HG02870 (cell line): ENCODE results near the gene KCNK10.

Experiments used
- ATAC-seq: cut with Tn5 transposase; IDR thresholded peaks from one replicate; pipeline ENCODE4 v1.9.1; 2021; ENCODE audit warnings: mild to moderate bottlenecking, moderate library complexity; ENCODE audit not compliant: unreplicated experiment

KCNK10 gene

GRCh38 chr14:88233915-88234314 is 89.2 kb downstream of the KCNK10 start:
- ATAC-seq, result no peak

- no peak for ATAC-seq
These were observed 90.3 kb downstream of the KCNK10 start for GRCh38 chr14:88232771-88233170.

- no peak for ATAC-seq
These were observed 91.5 kb downstream of the KCNK10 start for GRCh38 chr14:88231603-88232002.

GRCh38 chr14:88229428-88229827 is 93.6 kb downstream of the KCNK10 start:
- ATAC-seq, result no peak

DNA sequence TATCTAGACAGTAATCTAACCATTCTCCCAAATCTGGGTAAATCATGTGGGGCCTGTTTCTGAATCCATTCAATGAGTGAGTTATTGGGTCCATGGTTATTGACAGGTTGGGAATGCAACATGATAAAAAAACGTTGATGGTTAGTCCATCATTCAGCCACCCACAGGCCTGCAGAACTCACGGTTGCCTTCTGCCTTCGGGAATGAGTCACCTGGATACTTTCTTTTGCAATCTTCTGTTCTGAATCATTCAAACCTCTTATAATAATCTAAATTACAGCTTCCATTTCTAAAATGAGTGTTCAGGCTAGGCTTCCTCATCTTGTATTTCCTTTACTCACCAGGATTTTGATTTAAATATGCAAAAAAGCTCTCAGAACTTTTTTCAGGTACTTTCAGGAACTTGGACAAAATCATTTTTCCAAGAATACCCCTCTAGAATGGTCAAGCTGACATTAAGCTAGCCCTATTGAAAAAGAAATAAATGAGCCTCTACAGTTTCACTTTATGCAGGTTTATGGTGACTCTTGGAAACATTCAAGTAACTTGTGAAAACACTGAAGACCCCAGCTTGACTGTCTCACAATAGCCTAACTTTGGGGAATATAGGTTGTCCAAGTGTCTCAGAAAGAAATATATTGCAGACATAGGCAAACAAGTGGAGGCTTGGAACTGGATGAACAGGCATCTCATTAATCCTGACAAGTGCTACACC is 94.4 kb downstream of the KCNK10 start:
- no peak for ATAC-seq

DNA sequence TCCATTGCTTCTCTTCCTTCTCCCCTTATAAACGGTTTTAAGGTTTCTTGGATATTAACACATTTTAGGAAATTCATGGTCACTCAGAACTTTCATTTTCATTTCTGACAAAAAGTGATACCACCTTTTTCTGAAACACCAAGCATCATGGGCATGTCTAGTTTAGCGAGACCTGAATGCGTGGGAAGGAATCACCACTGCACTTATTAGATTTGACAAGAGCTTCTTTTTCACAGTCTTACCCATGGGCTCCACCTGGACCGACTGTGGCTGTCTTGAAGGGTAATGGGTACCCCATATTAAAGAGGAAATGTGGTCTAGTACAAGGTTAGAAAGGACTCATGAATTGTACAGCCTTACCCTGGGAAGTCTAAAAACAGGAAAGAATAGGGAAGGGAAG is 95.4 kb downstream of the KCNK10 start:
- no peak for ATAC-seq

DNA sequence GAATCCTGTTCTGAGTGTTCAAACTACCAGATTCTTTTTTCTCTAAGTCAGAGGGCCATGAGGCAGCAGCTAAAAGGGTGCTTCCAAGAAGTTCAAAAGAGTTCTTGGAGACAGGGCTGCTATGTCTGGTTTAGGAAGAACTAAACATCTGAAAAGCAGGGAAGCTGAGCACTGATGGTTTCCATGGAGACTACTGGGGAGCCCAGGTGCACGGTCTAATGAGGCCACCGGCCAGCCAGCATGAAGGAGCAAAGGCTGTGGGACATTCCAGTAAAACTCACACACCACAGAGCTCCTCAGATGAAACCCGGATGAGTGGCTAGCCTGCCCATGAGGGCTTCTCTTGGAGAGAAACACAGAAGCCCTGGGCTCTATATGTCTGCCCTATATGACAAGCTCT is 97.3 kb downstream of the KCNK10 start:
- no peak for ATAC-seq

DNA sequence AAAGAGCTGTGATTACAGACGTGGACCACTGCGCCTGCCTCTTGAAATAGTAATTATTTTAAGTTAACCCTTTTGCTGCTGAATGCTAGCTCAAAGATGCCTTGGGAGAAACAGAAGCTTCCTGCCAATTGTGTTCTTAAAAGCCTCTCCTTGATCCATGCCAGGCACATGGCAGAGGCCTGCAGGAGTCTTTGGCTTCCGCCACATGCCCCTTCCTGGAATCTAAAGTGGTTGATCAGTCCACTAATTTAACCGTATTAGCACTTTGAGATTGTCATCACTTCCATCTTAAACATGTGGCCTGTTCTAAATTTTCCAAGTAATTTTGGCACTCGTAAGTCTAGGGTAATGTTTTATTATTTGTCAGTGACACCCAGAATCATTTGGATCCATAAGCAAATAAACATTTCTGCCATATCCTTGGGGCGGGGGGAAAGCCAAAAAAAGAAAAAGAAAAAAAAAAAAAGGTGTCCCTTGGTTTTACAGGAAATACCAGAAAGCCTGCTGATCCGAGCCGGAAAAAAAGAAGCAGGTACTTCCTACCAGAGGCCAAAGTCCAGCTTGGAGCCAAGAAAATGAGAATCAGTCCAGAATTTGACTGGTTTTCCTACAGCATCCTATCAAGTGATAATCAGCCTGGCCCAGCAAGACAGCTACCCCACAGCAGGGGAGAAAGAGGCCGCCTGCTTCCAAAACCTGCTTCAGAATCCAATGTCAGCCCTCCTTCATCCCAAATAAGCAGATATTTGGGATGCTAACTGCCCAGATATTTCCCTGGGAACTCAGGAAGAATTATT is 104.8 kb downstream of the KCNK10 start:
- ATAC-seq, result no peak

- ATAC-seq, result no peak
These were observed 110.4 kb downstream of the KCNK10 start for GRCh38 chr14:88212691-88213090.

- no peak for ATAC-seq
These were observed 112.6 kb downstream of the KCNK10 start for GRCh38 chr14:88210426-88210825.

DNA sequence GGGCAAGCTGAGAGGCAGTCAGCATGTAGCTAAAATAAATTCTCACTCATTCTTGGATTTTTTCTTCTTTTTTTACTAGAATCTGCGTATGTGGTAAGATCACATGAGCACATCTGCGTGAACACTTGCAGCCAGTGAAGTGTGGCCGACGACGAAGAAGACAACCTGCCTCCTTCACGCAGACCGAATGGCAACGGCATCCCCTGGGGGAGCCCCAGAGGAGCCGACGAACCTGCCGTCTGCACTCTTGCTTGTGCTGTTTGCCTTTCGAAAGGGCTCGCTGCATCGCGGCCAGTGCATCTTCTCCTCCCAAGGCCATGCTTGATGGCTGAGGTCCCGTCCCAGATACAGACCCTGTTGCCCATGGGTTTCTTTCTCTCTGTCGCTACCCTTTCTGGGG is 113.8 kb downstream of the KCNK10 start:
- no peak for ATAC-seq

- ATAC-seq, result no peak
These were observed 114.2 kb downstream of the KCNK10 start for GRCh38 chr14:88208858-88209257.

DNA sequence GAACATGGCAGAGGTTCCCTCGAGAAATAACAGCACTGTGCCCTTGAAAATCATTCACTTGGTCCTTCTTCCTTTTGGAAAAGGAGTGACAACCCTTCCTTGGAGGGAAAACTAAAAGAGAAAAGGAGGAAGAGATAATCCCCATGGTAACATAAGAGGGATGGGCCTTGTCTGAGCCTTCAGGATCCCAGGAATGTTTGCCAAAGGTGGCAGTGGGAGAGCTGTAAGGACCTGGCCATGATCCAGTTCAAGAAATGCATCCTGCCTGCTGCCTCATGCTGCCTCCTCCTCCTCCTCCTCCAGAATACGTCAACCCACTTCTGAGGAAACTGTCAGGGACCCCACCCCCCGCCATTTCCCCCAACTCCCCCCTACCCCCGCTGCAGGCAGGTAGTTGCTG is 118.8 kb downstream of the KCNK10 start:
- ATAC-seq, result no peak

GRCh38 chr14:88203291-88203690 is 119.8 kb downstream of the KCNK10 start:
- ATAC-seq, result no peak

DNA sequence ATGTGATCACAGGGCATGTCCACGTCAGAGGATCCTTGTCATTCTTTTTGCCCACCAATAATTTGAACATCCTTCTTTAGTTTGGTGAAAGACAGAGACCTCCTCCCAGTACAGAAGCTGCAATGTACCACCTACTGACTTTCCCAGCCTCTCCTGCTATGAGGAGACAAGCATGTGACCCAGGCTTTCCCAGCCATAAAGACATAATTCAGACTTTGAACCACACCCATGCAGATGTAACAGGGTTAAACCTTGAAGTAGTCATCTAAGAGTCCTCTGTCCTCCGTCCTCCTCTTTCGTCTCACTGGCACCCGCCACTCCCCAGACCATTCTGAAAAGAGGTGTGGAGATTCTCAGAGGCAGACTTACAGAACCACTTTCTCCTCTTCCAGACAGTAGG is 120.8 kb downstream of the KCNK10 start:
- no peak for ATAC-seq

GRCh38 chr14:88201851-88202250 is 121.2 kb downstream of the KCNK10 start:
- no peak for ATAC-seq

GRCh38 chr14:88199882-88200281 is 123.2 kb downstream of the KCNK10 start:
- no peak for ATAC-seq

DNA sequence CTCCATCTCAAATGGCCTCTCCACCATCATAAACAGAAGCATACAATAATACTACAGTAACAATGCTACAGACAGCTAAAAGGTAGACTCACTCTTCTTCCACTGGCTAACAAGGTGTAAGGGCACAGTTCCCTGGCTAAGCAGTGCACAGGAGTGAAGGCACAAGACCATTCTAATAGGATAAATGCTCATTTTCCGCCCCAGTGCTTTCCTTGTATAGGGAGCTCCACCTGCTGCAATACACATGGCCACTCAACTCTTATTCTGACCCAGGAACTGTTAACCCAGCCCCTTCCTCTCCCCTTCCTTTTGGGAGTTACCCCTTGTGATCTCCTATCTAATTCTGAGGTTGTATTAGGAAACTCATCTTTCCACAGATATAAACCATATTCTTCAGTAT is 124.6 kb downstream of the KCNK10 start:
- no peak for ATAC-seq

DNA sequence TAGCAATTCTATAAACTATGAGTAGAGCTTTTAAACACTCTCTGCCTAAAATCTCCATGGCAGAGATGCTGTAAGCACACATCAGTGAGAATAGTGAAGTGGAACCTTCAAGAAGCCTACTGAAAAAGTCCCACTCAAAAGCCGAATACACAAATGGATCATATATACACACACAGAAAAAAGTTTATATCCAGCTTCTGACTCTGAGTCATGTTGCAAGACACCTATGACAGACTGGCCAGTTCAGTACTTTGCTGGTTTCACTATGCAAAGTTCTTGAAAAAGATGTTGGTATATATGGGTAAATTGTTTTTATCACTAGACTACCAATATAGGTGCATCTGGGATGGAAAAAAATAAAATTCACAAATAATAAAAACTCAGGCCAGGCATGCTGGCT is 126.1 kb downstream of the KCNK10 start:
- ATAC-seq, result peak; percentile 86

- no peak for ATAC-seq
These were observed 126.8 kb downstream of the KCNK10 start for GRCh38 chr14:88196116-88196890.

- no peak for ATAC-seq
These were observed 127.4 kb downstream of the KCNK10 start for GRCh38 chr14:88195676-88196075.

GRCh38 chr14:88194531-88194930 is 128.5 kb downstream of the KCNK10 start:
- ATAC-seq, result no peak
